NCI-H2196 (cell line): Measurements from ENCODE around the gene TNC.

ENCODE experiments used
- DNase-seq: peaks from one replicate; lab custom pipeline; 2025; ENCODE audit not compliant: unreplicated experiment; lab: John Stamatoyannopoulos, UW

Gene TNC

GRCh38 chr9:115058175-115058574 lies 59.8 kb downstream of the TNC start:
- no peak for DNase-seq

GRCh38 chr9:115057559-115057958 lies 60.4 kb downstream of the TNC start:
- DNase-seq: no peak

GRCh38 chr9:115050002-115050490 lies 67.9 kb downstream of the TNC start:
- no peak for DNase-seq

- DNase-seq: no peak
These were observed 71.1 kb downstream of the TNC start for GRCh38 chr9:115046824-115047223.

GRCh38 chr9:115046199-115046598 lies 71.8 kb downstream of the TNC start:
- no peak for DNase-seq

GRCh38 chr9:115043632-115044031 lies 74.3 kb downstream of the TNC start:
- no peak for DNase-seq

GRCh38 chr9:115042781-115043509 lies 75.0 kb downstream of the TNC start:
- no peak for DNase-seq

GRCh38 chr9:115039516-115040120 lies 78.3 kb downstream of the TNC start:
- no peak for DNase-seq

- no peak for DNase-seq
These were observed 79.8 kb downstream of the TNC start for GRCh38 chr9:115038178-115038577.

- no peak for DNase-seq
These were observed 81.3 kb downstream of the TNC start for GRCh38 chr9:115036691-115037090.

GRCh38 chr9:115035841-115036612 lies 81.9 kb downstream of the TNC start:
- DNase-seq: no peak

GRCh38 chr9:115034801-115035200 lies 83.2 kb downstream of the TNC start:
- DNase-seq: no peak

GRCh38 chr9:115033800-115034199 lies 84.2 kb downstream of the TNC start:
- DNase-seq: no peak

GRCh38 chr9:115032296-115032695 lies 85.7 kb downstream of the TNC start:
- no peak for DNase-seq

GRCh38 chr9:115030006-115030405 lies 88.0 kb downstream of the TNC start:
- DNase-seq: no peak

- DNase-seq: no peak
These were observed 92.2 kb downstream of the TNC start for GRCh38 chr9:115025721-115026120.

- DNase-seq: no peak
These were observed 92.9 kb downstream of the TNC start for GRCh38 chr9:115024925-115025535.

- no peak for DNase-seq
These were observed 95.1 kb downstream of the TNC start for GRCh38 chr9:115022760-115023434.

GRCh38 chr9:115018547-115019435 lies 99.2 kb downstream of the TNC start:
- DNase-seq: no peak

GRCh38 chr9:115016344-115016743 lies 101.6 kb downstream of the TNC start:
- no peak for DNase-seq
